Mesenchymal stem cell (in vitro differentiated cells and primary cell): ENCODE results near the gene TOM1L1.

Source experiments
- DNase-seq: peaks from one replicate; pipeline ENCODE4 v3.0.0-alpha.2; 2013
- H2AFZ ChIP-seq: one replicate; pipeline ENCODE4 v1.6.1; 2013; ENCODE audit warnings: low read depth, mild to moderate bottlenecking, control low read depth, inconsistent platforms, low read length, moderate library complexity
- H2AK5ac ChIP-seq: 2 replicates; pipeline ENCODE4 v1.6.1; 2013; ENCODE audit warnings: low read length, moderate library complexity, mild to moderate bottlenecking, inconsistent platforms; ENCODE audit not compliant: severe bottlenecking
- H2BK120ac ChIP-seq: one replicate; pipeline ENCODE4 v1.6.1; 2013; ENCODE audit warnings: low read depth, mild to moderate bottlenecking, inconsistent platforms, low read length, moderate library complexity
- H2BK12ac ChIP-seq, 2 experiments: one replicate each; pipeline ENCODE4 v1.6.1; 2013; ENCODE audit warnings: inconsistent platforms in 2 of 2, low read length in 2 of 2, mild to moderate bottlenecking in 2 of 2, moderate library complexity in 2 of 2, control low read depth in 1 of 2
- H2BK15ac ChIP-seq: one replicate; pipeline ENCODE4 v1.6.1; 2013; ENCODE audit warnings: mild to moderate bottlenecking, low read depth, inconsistent platforms; ENCODE audit not compliant: poor library complexity, severe bottlenecking
- H2BK5ac ChIP-seq: 2 replicates; pipeline ENCODE4 v1.6.1; 2013; ENCODE audit warnings: low read depth, mild to moderate bottlenecking, low read length, control low read depth, inconsistent platforms; ENCODE audit not compliant: poor library complexity, severe bottlenecking
- H3K14ac ChIP-seq, 2 experiments: one replicate each; pipeline ENCODE4 v1.6.1; 2013; ENCODE audit warnings: inconsistent platforms in 2 of 2, low read length in 2 of 2, control low read depth in 1 of 2, mild to moderate bottlenecking in 1 of 2, moderate library complexity in 1 of 2
- H3K18ac ChIP-seq, 2 experiments: one replicate each; pipeline ENCODE4 v1.6.1; 2013; ENCODE audit warnings: inconsistent platforms in 2 of 2, low read length in 2 of 2, control low read depth in 1 of 2, low read depth in 1 of 2, mild to moderate bottlenecking in 1 of 2
- H3K23ac ChIP-seq, 2 experiments: one replicate each; pipeline ENCODE4 v1.6.1; 2013; ENCODE audit warnings: inconsistent platforms in 2 of 2, low read length in 2 of 2, mild to moderate bottlenecking in 2 of 2, moderate library complexity in 2 of 2, control low read depth in 1 of 2
- H3K27ac ChIP-seq: 2 replicates; pipeline ENCODE4 v1.5.1; 2013; ENCODE audit warnings: mild to moderate bottlenecking, moderate library complexity, low read length, control low read depth, inconsistent platforms; ENCODE audit not compliant: poor library complexity, severe bottlenecking
- H3K27me3 ChIP-seq, 2 experiments: 2 replicates each; pipeline versions ENCODE4 v1.6.1 to v1.7.0; 2013; ENCODE audit warnings: low read length in 2 of 2, mild to moderate bottlenecking in 2 of 2, moderate library complexity in 2 of 2, control low read depth in 1 of 2, inconsistent platforms in 1 of 2; ENCODE audit not compliant: control insufficient read depth in 1 of 2, insufficient read depth in 1 of 2
- H3K36me3 ChIP-seq, 2 experiments: 2 replicates each; pipeline versions ENCODE4 v1.6.1 to v1.7.0; 2013; ENCODE audit warnings: low read length in 2 of 2, control low read depth in 1 of 2, inconsistent platforms in 1 of 2, low read depth in 1 of 2, mild to moderate bottlenecking in 1 of 2; ENCODE audit not compliant: insufficient read depth in 2 of 2, control insufficient read depth in 1 of 2
- H3K4ac ChIP-seq, 2 experiments: one replicate each; pipeline ENCODE4 v1.6.1; 2013; ENCODE audit warnings: inconsistent platforms in 2 of 2, low read length in 2 of 2, mild to moderate bottlenecking in 2 of 2, moderate library complexity in 2 of 2, control low read depth in 1 of 2, low read depth in 1 of 2
- H3K4me1 ChIP-seq: 2 replicates; pipeline ENCODE4 v1.6.1; 2013; ENCODE audit warnings: low read depth, low read length, control low read depth; ENCODE audit not compliant: control insufficient read depth, insufficient read depth
- H3K4me2 ChIP-seq: 2 replicates; pipeline ENCODE4 v1.6.1; 2013; ENCODE audit warnings: low read length, mild to moderate bottlenecking, inconsistent platforms; ENCODE audit not compliant: poor library complexity, severe bottlenecking
- H3K4me3 ChIP-seq, 2 experiments: 2 replicates each; pipeline versions ENCODE4 v1.5.1 to v1.7.0; 2013; ENCODE audit warnings: low read length in 2 of 2, mild to moderate bottlenecking in 2 of 2, control low read depth in 1 of 2, low read depth in 1 of 2; ENCODE audit not compliant: insufficient read depth in 1 of 2
- H3K79me1 ChIP-seq: replicated peaks from 2 replicates; pipeline ENCODE4 v1.6.1; 2013; ENCODE audit warnings: mild to moderate bottlenecking, control low read depth, low read length, inconsistent platforms; ENCODE audit not compliant: poor library complexity, severe bottlenecking
- H3K9ac ChIP-seq: 2 replicates; pipeline ENCODE4 v1.7.0; 2013; ENCODE audit warnings: mild to moderate bottlenecking, low read length, moderate library complexity
- H3K9me3 ChIP-seq: 2 replicates; pipeline ENCODE4 v1.7.0; 2013; ENCODE audit warnings: mild to moderate bottlenecking, low read length; ENCODE audit not compliant: control insufficient read depth
- H4K8ac ChIP-seq: one replicate; pipeline ENCODE4 v1.6.1; 2013; ENCODE audit warnings: inconsistent platforms, mild to moderate bottlenecking, low read length, moderate library complexity
- H4K91ac ChIP-seq: one replicate; pipeline ENCODE4 v1.6.1; 2013; ENCODE audit warnings: mild to moderate bottlenecking, low read length, inconsistent platforms
- WGBS: methylation state at CpG from one replicate; pipeline ENCODE4 v1.1.7; 2013; ENCODE audit warnings: mixed read lengths; 5-methylcytosine and 5-hydroxymethylcytosine counted together

The TOM1L1 gene

GRCh38 chr17:54947396-54947795 lies 46.7 kb downstream of the TOM1L1 start:
- peaks cover 4% of the 10 kb centered on the region for H3K4me1 ChIP-seq
- H4K8ac ChIP-seq: no peak overlapping the region
- no peak overlapping the region for H3K4ac ChIP-seq
- H2BK15ac ChIP-seq: no peak overlapping the region
- H3K14ac ChIP-seq: no peak overlapping the region
- H3K23ac ChIP-seq: no peak overlapping the region
- no peak overlapping the region for H2AFZ ChIP-seq
- peaks cover 10% of the 10 kb centered on the region for H3K79me1 ChIP-seq
- peaks cover 0 to 21% of the 10 kb centered on the region in 2 experiments for H3K36me3 ChIP-seq
- H2BK5ac ChIP-seq: no peak overlapping the region
- no peak overlapping the region for H3K4me3 ChIP-seq
- no peak overlapping the region for H3K18ac ChIP-seq
- H2AK5ac ChIP-seq: no peak overlapping the region
- H2BK120ac ChIP-seq: no peak overlapping the region
- H4K91ac ChIP-seq: no peak overlapping the region
- H3K9ac ChIP-seq: no peak overlapping the region
- DNase-seq: no peak
- H2BK12ac ChIP-seq: no peak overlapping the region
- WGBS: 92% methylated on average over 1 of the region's 2 CpGs
- no peaks in the 10 kb centered on the region for H3K9me3 ChIP-seq
- no peak overlapping the region for H3K4me2 ChIP-seq
- no peaks in the 10 kb centered on the region for H3K27me3 ChIP-seq
- no peak overlapping the region for H3K27ac ChIP-seq

- peaks cover 4% of the 10 kb centered on the region for H3K4me1 ChIP-seq
- no peak overlapping the region for H3K14ac ChIP-seq
- no peak overlapping the region for H2BK120ac ChIP-seq
- H4K91ac ChIP-seq: peak overlapping the region; percentile 5
- peaks cover 10% of the 10 kb centered on the region for H3K79me1 ChIP-seq
- no peak overlapping the region for H3K4ac ChIP-seq
- 18% methylated on average over 5 of the region's 5 CpGs for WGBS
- no peak overlapping the region for H3K23ac ChIP-seq
- no peak overlapping the region for H3K4me3 ChIP-seq
- no peak overlapping the region for H4K8ac ChIP-seq
- H3K9me3 ChIP-seq: no peaks in the 10 kb centered on the region
- H2BK12ac ChIP-seq: no peak overlapping the region
- H3K36me3 ChIP-seq: peaks cover 4 to 26% of the 10 kb centered on the region in 2 experiments
- no peaks in the 10 kb centered on the region for H3K27me3 ChIP-seq
- no peak overlapping the region for H2BK5ac ChIP-seq
- no peak overlapping the region for H3K18ac ChIP-seq
- no peak overlapping the region for H2AFZ ChIP-seq
- H2AK5ac ChIP-seq: no peak overlapping the region
- H2BK15ac ChIP-seq: no peak overlapping the region
- DNase-seq: peak; percentile 93
- H3K4me2 ChIP-seq: no peak overlapping the region
- H3K27ac ChIP-seq: peak overlapping the region; percentile 44
- no peak overlapping the region for H3K9ac ChIP-seq
Observed at GRCh38 chr17:54948380-54948779, 47.7 kb downstream of the TOM1L1 start.

- no peak for DNase-seq
- no peak overlapping the region for H3K4me3 ChIP-seq
- 100% methylated on average over 2 of the region's 2 CpGs for WGBS
- no peak overlapping the region for H3K23ac ChIP-seq
- no peaks in the 10 kb centered on the region for H3K9me3 ChIP-seq
- no peak overlapping the region for H2BK15ac ChIP-seq
- no peaks in the 10 kb centered on the region for H3K27me3 ChIP-seq
- no peak overlapping the region for H2BK12ac ChIP-seq
- no peak overlapping the region for H2BK5ac ChIP-seq
- H3K9ac ChIP-seq: no peak overlapping the region
- H4K8ac ChIP-seq: no peak overlapping the region
- peaks cover 12 to 34% of the 10 kb centered on the region in 2 experiments for H3K36me3 ChIP-seq
- H3K18ac ChIP-seq: no peak overlapping the region
- no peak overlapping the region for H3K4me2 ChIP-seq
- no peak overlapping the region for H2AFZ ChIP-seq
- no peak overlapping the region for H2AK5ac ChIP-seq
- no peak overlapping the region for H4K91ac ChIP-seq
- peaks cover 18% of the 10 kb centered on the region for H3K79me1 ChIP-seq
- peaks cover 4% of the 10 kb centered on the region for H3K4me1 ChIP-seq
- H3K27ac ChIP-seq: no peak overlapping the region
- no peak overlapping the region for H3K4ac ChIP-seq
- H2BK120ac ChIP-seq: no peak overlapping the region
- H3K14ac ChIP-seq: no peak overlapping the region
Observed at GRCh38 chr17:54950116-54950515, 49.5 kb downstream of the TOM1L1 start.

GRCh38 chr17:54951286-54951685 lies 50.6 kb downstream of the TOM1L1 start:
- peaks cover 15 to 38% of the 10 kb centered on the region in 2 experiments for H3K36me3 ChIP-seq
- no peak overlapping the region for H3K4me3 ChIP-seq
- 53% methylated on average over 2 of the region's 4 CpGs for WGBS
- H3K23ac ChIP-seq: no peak overlapping the region
- H4K8ac ChIP-seq: no peak overlapping the region
- no peak overlapping the region for H3K27ac ChIP-seq
- no peak overlapping the region for H2BK5ac ChIP-seq
- peaks cover 4% of the 10 kb centered on the region for H3K4me1 ChIP-seq
- H3K9me3 ChIP-seq: no peaks in the 10 kb centered on the region
- no peak overlapping the region for H3K18ac ChIP-seq
- peaks cover 23% of the 10 kb centered on the region for H3K79me1 ChIP-seq
- no peak overlapping the region for H3K9ac ChIP-seq
- no peak overlapping the region for H4K91ac ChIP-seq
- no peak overlapping the region for H2BK12ac ChIP-seq
- no peak overlapping the region for H2BK120ac ChIP-seq
- H2AK5ac ChIP-seq: no peak overlapping the region
- no peak for DNase-seq
- no peak overlapping the region for H3K14ac ChIP-seq
- H3K4me2 ChIP-seq: no peak overlapping the region
- no peak overlapping the region for H2BK15ac ChIP-seq
- H3K4ac ChIP-seq: no peak overlapping the region
- H2AFZ ChIP-seq: no peak overlapping the region
- H3K27me3 ChIP-seq: no peaks in the 10 kb centered on the region
